Endothelial cell of umbilical vein (primary cell): Measurements from ENCODE around the gene BCL11B. TPM values are rescaled to one million over a fixed set of nuclear protein-coding genes. Genes with fewer than 3 reads are reported as not detected.

ENCODE experiments used
- BruUV-seq: library from RNA; stranded (reverse); fragments of 400-500 nt; replicated peaks from 2 replicates; lab custom pipeline; 2021; lab: Mats Ljungman, UMichigan
- CTCF ChIA-PET: fragments of 300-600, 350-600 bp; sonication (Branson Sonifier 250); formaldehyde crosslinking; loops from one replicate; lab custom pipeline; 2021; ENCODE audit warnings: antibody characterized with exemption, inconsistent platforms; lab: Charles Lee
- POLR2A ChIA-PET: fragments of 300-600, 350-600 bp; sonication (Branson Sonifier 250); formaldehyde crosslinking; loops from one replicate; lab custom pipeline; 2021; ENCODE audit warnings: antibody characterized with exemption, inconsistent platforms; lab: Charles Lee
- DNase-seq: peaks from one replicate; pipeline ENCODE4 v3.0.0-alpha.2; 2011; ENCODE audit warnings: low read depth, low spot score
- FAIRE-seq: peaks from 2 replicates; lab custom pipeline; 2011; peaks lifted over from hg19 to GRCh38; lab: Jason Lieb, UNC
- H2AFZ ChIP-seq: 2 replicates; pipeline ENCODE4 v1.6.0; 2012; ENCODE audit warnings: low read depth, low read length, control low read depth, inconsistent platforms
- H3K27ac ChIP-seq: 2 replicates; pipeline ENCODE4 v1.5.1; 2011; ENCODE audit warnings: low read depth, mild to moderate bottlenecking, control low read depth, low read length, moderate library complexity; ENCODE audit not compliant: insufficient read depth
- H3K27me3 ChIP-seq, 2 experiments: 2 replicates each; pipeline versions ENCODE4 v1.6.0 to v1.6.1; 2011; ENCODE audit warnings: low read length in 2 of 2, mixed read lengths in 1 of 2; ENCODE audit not compliant: control insufficient read depth in 2 of 2, insufficient read depth in 2 of 2
- H3K36me3 ChIP-seq, 2 experiments: 2 replicates in 1 of 2; 3 replicates in 1 of 2; pipeline ENCODE4 v1.5.1; 2011; ENCODE audit warnings: low read length in 2 of 2, mild to moderate bottlenecking in 1 of 2, moderate library complexity in 1 of 2; ENCODE audit not compliant: control insufficient read depth in 2 of 2, insufficient read depth in 2 of 2; ENCODE audit errors: extremely low read depth in 1 of 2
- H3K4me1 ChIP-seq: 3 replicates; pipeline ENCODE4 v1.5.1; 2011; ENCODE audit warnings: mild to moderate bottlenecking, low read length; ENCODE audit not compliant: control insufficient read depth, insufficient read depth; ENCODE audit errors: extremely low read depth
- H3K4me2 ChIP-seq: 2 replicates; pipeline ENCODE4 v1.6.1; 2011; ENCODE audit warnings: low read length, control low read depth, mixed read lengths; ENCODE audit not compliant: insufficient read depth
- H3K4me3 ChIP-seq, 3 experiments: fragments of 200-600 bp in 1 of 3; sonication (generic), shearing (Covaris generic) in 1 of 3; replicated peaks in 1 of 3; 2 replicates each; pipeline ENCODE4 v1.5.1; 2011 to 2016; ENCODE audit warnings: control low read depth in 3 of 3, low read length in 3 of 3, mild to moderate bottlenecking in 2 of 3, inconsistent platforms in 1 of 3, low read depth in 1 of 3, moderate library complexity in 1 of 3; ENCODE audit not compliant: insufficient read depth in 1 of 3
- H3K79me2 ChIP-seq: 2 replicates; pipeline ENCODE4 v1.6.0; 2012; ENCODE audit warnings: low read length, inconsistent platforms; ENCODE audit not compliant: control insufficient read depth, insufficient read depth
- H3K9ac ChIP-seq: replicated peaks from 2 replicates; pipeline ENCODE3; 2011; ENCODE audit warnings: low read length, control low read depth; ENCODE audit not compliant: insufficient read depth; ENCODE audit errors: extremely low read depth
- H3K9me1 ChIP-seq: replicated peaks from 3 replicates; pipeline ENCODE4 v1.6.0; 2011; ENCODE audit warnings: mild to moderate bottlenecking, low read length; ENCODE audit not compliant: control insufficient read depth, insufficient read depth; ENCODE audit errors: extremely low read depth
- H3K9me3 ChIP-seq: replicated peaks from 2 replicates; pipeline ENCODE4 v1.5.1; 2012; ENCODE audit warnings: low read length, inconsistent platforms; ENCODE audit not compliant: control insufficient read depth, insufficient read depth
- H4K20me1 ChIP-seq: replicated peaks from 2 replicates; pipeline ENCODE3; 2011; ENCODE audit warnings: mild to moderate bottlenecking, low read length; ENCODE audit not compliant: control insufficient read depth, insufficient read depth; ENCODE audit errors: extremely low read depth
- CTCF ChIP-seq, 2 donors: IDR thresholded peaks; 1 replicate in 1 of 2; 2 replicates in 1 of 2; pipeline ENCODE4 v1.5.1; 2011; ENCODE audit warnings: low read length in 2 of 2, mild to moderate bottlenecking in 2 of 2, moderate library complexity in 2 of 2, control low read depth in 1 of 2, inconsistent platforms in 1 of 2, low read depth in 1 of 2; ENCODE audit not compliant: insufficient read depth in 1 of 2; ENCODE audit errors: extremely low read depth in 1 of 2
- EZH2 ChIP-seq: IDR thresholded peaks from 2 replicates; pipeline ENCODE4 v1.6.1; 2012; ENCODE audit warnings: borderline replicate concordance, low read depth, mild to moderate bottlenecking, moderate library complexity, low read length, inconsistent platforms; ENCODE audit not compliant: severe bottlenecking
- FOS ChIP-seq: IDR thresholded peaks from 2 replicates; pipeline ENCODE4 v1.6.1; 2011; ENCODE audit warnings: mild to moderate bottlenecking, low read length, moderate library complexity, borderline replicate concordance; ENCODE audit not compliant: insufficient read depth
- GATA2 ChIP-seq: IDR thresholded peaks from 2 replicates; pipeline ENCODE4 v1.7.0; 2011; ENCODE audit warnings: low read depth, mild to moderate bottlenecking, moderate library complexity, mixed read lengths, low read length; ENCODE audit not compliant: insufficient read length, insufficient read depth
- JUN ChIP-seq: IDR thresholded peaks from 2 replicates; pipeline ENCODE4 v1.6.1; 2011; ENCODE audit warnings: borderline replicate concordance, low read depth; ENCODE audit not compliant: insufficient read length, insufficient read depth
- MAX ChIP-seq: IDR thresholded peaks from 2 replicates; pipeline ENCODE4 v1.6.1; 2011; ENCODE audit not compliant: insufficient read depth, insufficient read length
- MYC ChIP-seq: IDR thresholded peaks from one replicate; pipeline ENCODE4 v1.6.1; 2011; ENCODE audit warnings: mild to moderate bottlenecking, low read depth, low read length
- POLR2A ChIP-seq: IDR thresholded peaks from 2 replicates; pipeline ENCODE4 v1.6.1; 2012; ENCODE audit warnings: low read depth, mild to moderate bottlenecking, control low read depth, low read length
- POLR2AphosphoS5 ChIP-seq: IDR thresholded peaks from 2 replicates; pipeline ENCODE4 v1.6.1; 2012; ENCODE audit warnings: low read depth, mild to moderate bottlenecking, control low read depth, low read length, moderate library complexity; ENCODE audit not compliant: insufficient read depth
- dilution Hi-C: fragments of 300-500 bp; cut with MboI; formaldehyde crosslinking; loops from one replicate; pipeline ENCODE4 v1.15.0; 2019; ENCODE audit warnings: low sequenced_read_pairs; ENCODE audit not compliant: extremely low pct_ligation_motif_present
- intact Hi-C: fragments of 100-400 bp; cut with micrococcal nuclease; formaldehyde crosslinking; loops from one replicate; pipeline ENCODE4 v1.10.0; 2022
- polyA plus RNA-seq, 4 experiments: library from polyadenylated mRNA; depleted of rRNA in 3 of 4; stranded (reverse) in 3 of 4; unstranded in 1 of 4; fragments of >200 nt; gene quantifications; 2 replicates each; pipeline versions ENCODE4 v1.2.1 to v1.2.3, GENCODE V29; 2011 to 2012; ENCODE audit warnings: missing spikeins in 1 of 4
- total RNA-seq: library from RNA; stranded (reverse); gene quantifications from 2 replicates; pipeline ENCODE4 v1.2.3, GENCODE V29; 2021

Gene BCL11B
- total and polyA plus RNA-seq, 2 donors (not counting 3 experiments of a cell fraction or from before 2014, with no cell fraction given) = 0.03 to 0.07 TPM

GRCh38 chr14:99127651-99128167, 144.3 kb downstream of the BCL11B start:
- no peaks in the 10 kb centered on the region for H3K27me3 ChIP-seq
- CTCF ChIA-PET = no interaction called here
- H3K9me1 ChIP-seq = no peaks in the 10 kb centered on the region
- H2AFZ ChIP-seq = no peak overlapping the region
- H3K79me2 ChIP-seq = no peaks in the 10 kb centered on the region
- FAIRE-seq (no peak), DNase-seq (no peak)
- no peak overlapping the region for H3K4me2 ChIP-seq
- POLR2A ChIA-PET = no interaction called here
- TF ChIP-seq CTCF (IDR thresholded peaks at IDR 0.05; ENCODE audit: extremely low read depth in 1 of 2, insufficient read depth in 1 of 2, low read depth in 1 of 2, low read length in 2 of 2) (no peak), JUN (no peak), MAX (no peak), FOS (no peak), POLR2A (no peak), MYC (no peak), POLR2AphosphoS5 (no peak), GATA2 (no peak), EZH2 (no peak)
- H3K36me3 ChIP-seq = no peaks in the 10 kb centered on the region
- dilution Hi-C loops (no loop called here), intact Hi-C loops (no loop called here)
- no peaks in the 10 kb centered on the region for H3K9me3 ChIP-seq
- no peaks in the 10 kb centered on the region for H3K4me1 ChIP-seq
- H4K20me1 ChIP-seq = no peaks in the 10 kb centered on the region
- no TSS peak for BruUV-seq
- no peak overlapping the region for H3K9ac ChIP-seq
- no peak overlapping the region for H3K27ac ChIP-seq
- H3K4me3 ChIP-seq = no peak overlapping the region
